Activated naive CD8-positive, alpha-beta T cell treated with anti-CD3 and anti-CD28 coated beads, Interleukin-2, amount 50 U/mL, for 24 hours (primary cell): ENCODE measurements around the gene MAN1B1.
"Not testable (repeated sequence)": the region's sequence is repeated elsewhere in the genome, so short reads cannot be mapped to it uniquely, and the experiment has no call there.

Experiments
- ATAC-seq: fragments of 150-1000 bp; cut with Tn5 transposase; one replicate; pipeline ENCODE4 v1.10.0; 2021
- DNase-seq: peaks from one replicate; pipeline ENCODE4 v3.0.0; 2021
- H3K27ac Mint-ChIP-seq: one replicate; pipeline ENCODE4 v1.8.0; 2021; ENCODE audit warnings: mild to moderate bottlenecking, mixed read lengths
- H3K27me3 Mint-ChIP-seq: one replicate; pipeline ENCODE4 v1.8.0; 2021; ENCODE audit warnings: mixed read lengths
- H3K36me3 Mint-ChIP-seq: one replicate; pipeline ENCODE4 v1.8.0; 2021; ENCODE audit warnings: low read depth, mixed read lengths
- H3K4me1 Mint-ChIP-seq: one replicate; pipeline ENCODE4 v1.8.0; 2021; ENCODE audit warnings: mixed read lengths
- H3K4me3 Mint-ChIP-seq: one replicate; pipeline ENCODE4 v1.8.0; 2021; ENCODE audit warnings: mild to moderate bottlenecking, moderate library complexity, mixed read lengths
- H3K9me3 Mint-ChIP-seq: one replicate; pipeline ENCODE4 v1.8.0; 2021; ENCODE audit warnings: mixed read lengths

MAN1B1 gene

GRCh38 chr9:137128158-137128861, 41.5 kb downstream of the MAN1B1 start:
- Mint-ChIP-seq H3K27me3 (peaks cover 4% of the 10 kb centered on the region), H3K4me1 (peaks cover 31% of the 10 kb centered on the region), H3K4me3 (peak overlapping the region; percentile 91), H3K27ac (peak overlapping the region; percentile 91), H3K36me3 (peaks cover 12% of the 10 kb centered on the region), H3K9me3 (no peaks in the 10 kb centered on the region)
- no peak for ATAC-seq
- peak; percentile 38 for DNase-seq

GRCh38 chr9:137128862-137129455, 42.2 kb downstream of the MAN1B1 start:
- peaks cover 28% of the 10 kb centered on the region for H3K4me1 Mint-ChIP-seq
- no peaks in the 10 kb centered on the region for H3K9me3 Mint-ChIP-seq
- peak overlapping the region; percentile 91 for H3K4me3 Mint-ChIP-seq
- H3K36me3 Mint-ChIP-seq: peaks cover 12% of the 10 kb centered on the region
- H3K27ac Mint-ChIP-seq: peak overlapping the region; percentile 91
- DNase-seq (peak; percentile 36), ATAC-seq (no peak)
- peaks cover 4% of the 10 kb centered on the region for H3K27me3 Mint-ChIP-seq

GRCh38 chr9:137129456-137130175, 42.8 kb downstream of the MAN1B1 start:
- ATAC-seq (peak; percentile 98), DNase-seq (peak; percentile 90)
- peaks cover 10% of the 10 kb centered on the region for H3K27me3 Mint-ChIP-seq
- H3K9me3 Mint-ChIP-seq: no peaks in the 10 kb centered on the region
- H3K4me1 Mint-ChIP-seq: peaks cover 25% of the 10 kb centered on the region
- peak overlapping the region; percentile 91 for H3K4me3 Mint-ChIP-seq
- H3K27ac Mint-ChIP-seq: peak overlapping the region; percentile 82
- peaks cover 12% of the 10 kb centered on the region for H3K36me3 Mint-ChIP-seq

- H3K4me3 Mint-ChIP-seq: peak overlapping the region; percentile 80
- peaks cover 12% of the 10 kb centered on the region for H3K36me3 Mint-ChIP-seq
- ATAC-seq: peak; percentile 4
- H3K27ac Mint-ChIP-seq: peak overlapping the region; percentile 76
- peaks cover 16% of the 10 kb centered on the region for H3K27me3 Mint-ChIP-seq
- H3K9me3 Mint-ChIP-seq: no peaks in the 10 kb centered on the region
- peaks cover 25% of the 10 kb centered on the region for H3K4me1 Mint-ChIP-seq
- DNase-seq: no peak
Observed at GRCh38 chr9:137130176-137130755, 43.5 kb downstream of the MAN1B1 start.

- no peak for ATAC-seq
- Mint-ChIP-seq H3K36me3 (no peaks in the 10 kb centered on the region), H3K27ac (no peak overlapping the region), H3K4me3 (no peak overlapping the region), H3K9me3 (no peaks in the 10 kb centered on the region), H3K27me3 (peaks cover 43% of the 10 kb centered on the region), H3K4me1 (peaks cover 8% of the 10 kb centered on the region)
- no peak for DNase-seq
Observed at GRCh38 chr9:137134191-137134590, 47.4 kb downstream of the MAN1B1 start.

GRCh38 chr9:137135154-137135553, 48.4 kb downstream of the MAN1B1 start:
- H3K36me3 Mint-ChIP-seq, H3K4me1 Mint-ChIP-seq, DNase-seq, ATAC-seq, H3K4me3 Mint-ChIP-seq, H3K9me3 Mint-ChIP-seq, H3K27ac Mint-ChIP-seq: not testable (repeated sequence)
- H3K27me3 Mint-ChIP-seq: peaks cover 50% of the 10 kb centered on the region

GRCh38 chr9:137136261-137136880, 49.6 kb downstream of the MAN1B1 start:
- no peak for DNase-seq
- no peak overlapping the region for H3K27ac Mint-ChIP-seq
- H3K27me3 Mint-ChIP-seq: peaks cover 59% of the 10 kb centered on the region
- ATAC-seq: no peak
- H3K4me1 Mint-ChIP-seq: peaks cover 5% of the 10 kb centered on the region
- no peaks in the 10 kb centered on the region for H3K9me3 Mint-ChIP-seq
- H3K36me3 Mint-ChIP-seq: no peaks in the 10 kb centered on the region
- H3K4me3 Mint-ChIP-seq: no peak overlapping the region

GRCh38 chr9:137136881-137137607, 50.3 kb downstream of the MAN1B1 start:
- ATAC-seq (no peak), DNase-seq (no peak)
- Mint-ChIP-seq H3K4me1 (peaks cover 5% of the 10 kb centered on the region), H3K9me3 (no peaks in the 10 kb centered on the region), H3K27ac (no peak overlapping the region), H3K36me3 (no peaks in the 10 kb centered on the region), H3K4me3 (no peak overlapping the region), H3K27me3 (peaks cover 62% of the 10 kb centered on the region)

GRCh38 chr9:137138058-137138721, 51.4 kb downstream of the MAN1B1 start:
- H3K9me3 Mint-ChIP-seq: no peaks in the 10 kb centered on the region
- H3K36me3 Mint-ChIP-seq: no peaks in the 10 kb centered on the region
- peaks cover 66% of the 10 kb centered on the region for H3K27me3 Mint-ChIP-seq
- H3K4me3 Mint-ChIP-seq: no peak overlapping the region
- no peak for ATAC-seq
- peak; percentile 27 for DNase-seq
- peaks cover 5% of the 10 kb centered on the region for H3K4me1 Mint-ChIP-seq
- no peak overlapping the region for H3K27ac Mint-ChIP-seq

GRCh38 chr9:137138722-137139467, 52.1 kb downstream of the MAN1B1 start, which contains the start of gene GRIN1:
TSS of gene GRIN1 (plus strand) at chr9:137139154. CDS start at chr9:137139487, 333 bp downstream.
- H3K27ac Mint-ChIP-seq: no peak within 1 kb of the TSS
- H3K4me3 Mint-ChIP-seq: no peak within 1 kb of the TSS
- peaks cover 5% of the 10 kb centered on the region for H3K4me1 Mint-ChIP-seq
- H3K36me3 Mint-ChIP-seq: no peaks in the 10 kb centered on the region
- peaks cover 66% of the 10 kb centered on the region for H3K27me3 Mint-ChIP-seq
- DNase-seq: peak; percentile 33
- no peaks in the 10 kb centered on the region for H3K9me3 Mint-ChIP-seq
- ATAC-seq: peak; percentile 18

GRCh38 chr9:137139468-137140150, 52.8 kb downstream of the MAN1B1 start:
- ATAC-seq: no peak
- Mint-ChIP-seq H3K27ac (no peak overlapping the region), H3K9me3 (no peaks in the 10 kb centered on the region), H3K4me3 (no peak overlapping the region), H3K36me3 (no peaks in the 10 kb centered on the region), H3K4me1 (peaks cover 5% of the 10 kb centered on the region), H3K27me3 (peaks cover 63% of the 10 kb centered on the region)
- no peak for DNase-seq

GRCh38 chr9:137140151-137141012, 53.6 kb downstream of the MAN1B1 start:
- ATAC-seq (no peak), DNase-seq (no peak)
- no peaks in the 10 kb centered on the region for H3K9me3 Mint-ChIP-seq
- H3K4me1 Mint-ChIP-seq: peaks cover 5% of the 10 kb centered on the region
- H3K27me3 Mint-ChIP-seq: peaks cover 57% of the 10 kb centered on the region
- H3K27ac Mint-ChIP-seq: no peak overlapping the region
- no peak overlapping the region for H3K4me3 Mint-ChIP-seq
- H3K36me3 Mint-ChIP-seq: no peaks in the 10 kb centered on the region
